WTC11 (cell line): ENCODE data around the gene UBXN6. TPM values are rescaled to one million over a fixed set of nuclear protein-coding genes. Genes with fewer than 3 reads are reported as not detected.

Experiments used
- ATAC-seq: fragments of 200-7000 bp; cut with Tn5 transposase; 2 replicates; pipeline ENCODE4 v1.10.0; 2021; ENCODE audit warnings: mild to moderate bottlenecking, moderate library complexity
- CTCF ChIA-PET: fragments of 300-600 bp; sonication (Branson Sonifier 250); formaldehyde crosslinking; loops from one replicate; lab custom pipeline; 2021; ENCODE audit warnings: antibody characterized with exemption; lab: Charles Lee
- POLR2A ChIA-PET: fragments of 350-600 bp; sonication (Branson Sonifier 250); formaldehyde crosslinking; loops from one replicate; lab custom pipeline; 2021; ENCODE audit warnings: antibody characterized with exemption; lab: Charles Lee
- DNase-seq: peaks from one replicate; pipeline ENCODE4 v3.0.0; 2021; ENCODE audit warnings: low spot score
- H3K27ac Mint-ChIP-seq: 2 replicates; pipeline ENCODE4 v1.8.0; 2021; ENCODE audit warnings: mixed read lengths
- H3K27me3 Mint-ChIP-seq: 2 replicates; pipeline ENCODE4 v1.8.0; 2021; ENCODE audit warnings: low read depth, mild to moderate bottlenecking, moderate library complexity, mixed read lengths
- H3K36me3 Mint-ChIP-seq: 2 replicates; pipeline ENCODE4 v1.8.0; 2021; ENCODE audit warnings: mixed read lengths
- H3K4me1 Mint-ChIP-seq: 2 replicates; pipeline ENCODE4 v1.8.0; 2022; ENCODE audit warnings: mixed read lengths
- H3K4me3 Mint-ChIP-seq: 2 replicates; pipeline ENCODE4 v1.8.0; 2021; ENCODE audit warnings: mild to moderate bottlenecking, moderate library complexity, mixed read lengths
- H3K9me3 Mint-ChIP-seq: 2 replicates; pipeline ENCODE4 v1.8.0; 2021; ENCODE audit warnings: mixed read lengths
- AFF4 ChIP-seq: sonication (generic); formaldehyde crosslinking; IDR thresholded peaks from 2 replicates; pipeline ENCODE4 v1.8.1; 2023; ENCODE audit warnings: mild to moderate bottlenecking, missing genetic modification reagents, borderline replicate concordance
- ATF3 ChIP-seq: sonication (generic); formaldehyde crosslinking; conservative IDR thresholded peaks from 2 replicates; pipeline ENCODE4 v1.8.1; 2022; ENCODE audit warnings: mild to moderate bottlenecking, missing genetic modification reagents
- ATF6 ChIP-seq: sonication (generic); formaldehyde crosslinking; IDR thresholded peaks from 2 replicates; pipeline ENCODE4 v1.8.1; 2023; ENCODE audit warnings: mild to moderate bottlenecking, missing genetic modification reagents
- CREB1 ChIP-seq: sonication (generic); formaldehyde crosslinking; IDR thresholded peaks from 2 replicates; pipeline ENCODE4 v1.8.0; 2023; ENCODE audit warnings: mild to moderate bottlenecking, missing genetic modification reagents
- CREM ChIP-seq: sonication (generic); formaldehyde crosslinking; IDR thresholded peaks from 2 replicates; pipeline ENCODE4 v1.8.1; 2022; ENCODE audit warnings: mild to moderate bottlenecking, missing genetic modification reagents, moderate library complexity
- E2F1 ChIP-seq: sonication (generic); formaldehyde crosslinking; IDR thresholded peaks from 2 replicates; pipeline ENCODE4 v1.8.0; 2022; ENCODE audit warnings: mild to moderate bottlenecking, missing genetic modification reagents
- FOXP1 ChIP-seq: sonication (generic); formaldehyde crosslinking; IDR thresholded peaks from 2 replicates; pipeline ENCODE4 v1.8.0; 2022; ENCODE audit warnings: missing genetic modification reagents, mild to moderate bottlenecking, moderate library complexity, borderline replicate concordance
- GABPB1 ChIP-seq: sonication (generic); formaldehyde crosslinking; IDR thresholded peaks from 2 replicates; pipeline ENCODE4 v1.8.1; 2023; ENCODE audit warnings: mild to moderate bottlenecking, missing genetic modification reagents
- HMGXB4 ChIP-seq: sonication (generic); formaldehyde crosslinking; IDR thresholded peaks from 2 replicates; pipeline ENCODE4 v1.8.1; 2023; ENCODE audit warnings: mild to moderate bottlenecking, moderate library complexity, missing genetic modification reagents
- JUN ChIP-seq: sonication (generic); formaldehyde crosslinking; IDR thresholded peaks from 2 replicates; pipeline ENCODE4 v1.8.0; 2023; ENCODE audit warnings: mild to moderate bottlenecking, missing genetic modification reagents
- MAX ChIP-seq: sonication (generic); formaldehyde crosslinking; IDR thresholded peaks from 2 replicates; pipeline ENCODE4 v1.8.0; 2022; ENCODE audit warnings: mild to moderate bottlenecking, missing genetic modification reagents
- PRDM15 ChIP-seq: sonication (generic); formaldehyde crosslinking; IDR thresholded peaks from 2 replicates; pipeline ENCODE4 v1.8.0; 2022; ENCODE audit warnings: missing genetic modification reagents
- TCF7 ChIP-seq: sonication (generic); formaldehyde crosslinking; IDR thresholded peaks from 2 replicates; pipeline ENCODE4 v1.8.0; 2022; ENCODE audit warnings: mild to moderate bottlenecking, low read depth, missing genetic modification reagents, moderate library complexity
- ZMAT4 ChIP-seq: fragments of 250-450 bp; sonication (Bioruptor Pico); IDR thresholded peaks from 2 replicates; pipeline ENCODE4 v1.9.0; 2021; ENCODE audit warnings: mild to moderate bottlenecking
- ZNF232 ChIP-seq: sonication (generic); formaldehyde crosslinking; IDR thresholded peaks from 2 replicates; pipeline ENCODE4 v1.8.0; 2022; ENCODE audit warnings: mild to moderate bottlenecking, missing genetic modification reagents
- ZNF317 ChIP-seq: sonication (generic); formaldehyde crosslinking; IDR thresholded peaks from 2 replicates; pipeline ENCODE4 v1.8.1; 2023; ENCODE audit warnings: low read depth, mild to moderate bottlenecking, moderate library complexity, missing genetic modification reagents, borderline replicate concordance
- ZNF423 ChIP-seq: fragments of 250-450 bp; sonication (Bioruptor Pico); IDR thresholded peaks from 2 replicates; pipeline ENCODE4 v2.1.2; 2022; ENCODE audit warnings: mild to moderate bottlenecking, moderate library complexity
- total RNA-seq: library from RNA; stranded (reverse); gene quantifications from 3 replicates; pipeline ENCODE4 v1.2.3, GENCODE V29; 2021

Gene UBXN6
- total RNA-seq, 1 experiment from 2014 or later: 34.8 TPM

GRCh38 chr19:4447327-4448146 lies 10.1 kb downstream of the UBXN6 start:
- Mint-ChIP-seq H3K27ac (no peak overlapping the region), H3K9me3 (no peaks in the 10 kb centered on the region), H3K27me3 (no peaks in the 10 kb centered on the region), H3K36me3 (peaks cover 13% of the 10 kb centered on the region), H3K4me1 (0 out of 2 replicates have a peak, but pooled peaks cover 3% of the 10 kb centered on the region), H3K4me3 (no peak overlapping the region)
- no peak for ATAC-seq
- ChIA-PET POLR2A (interaction anchor here (0.5 to 1.6 kb wide), 3 partner anchors 12 to 61 kb away, joined by 3 to 6 read pairs (median 4); no protein-coding TSS in a partner anchor), CTCF (interaction anchor here (0.6 to 2.4 kb wide), 5 partner anchors 9 to 180 kb away, joined by 3 to 13 read pairs (median 5); no protein-coding TSS in a partner anchor)
- TF ChIP-seq CREB1 (no peak), GABPB1 (CRISPR knock-in tag) (no peak), ZNF423 (CRISPR knock-in tag) (no peak), JUN (CRISPR knock-in tag) (no peak), CREM (no peak), ATF6 (CRISPR knock-in tag) (no peak), MAX (CRISPR knock-in tag) (no peak), ZMAT4 (CRISPR knock-in tag) (no peak), ZNF232 (CRISPR knock-in tag) (no peak), E2F1 (CRISPR knock-in tag) (no peak)
- DNase-seq: no peak

GRCh38 chr19:4446704-4447200 lies 10.8 kb downstream of the UBXN6 start:
- 0 out of 2 replicates have a peak, but pooled peaks cover 3% of the 10 kb centered on the region for H3K4me1 Mint-ChIP-seq
- ATAC-seq (no peak), DNase-seq (no peak)
- H3K9me3 Mint-ChIP-seq: no peaks in the 10 kb centered on the region
- no peak overlapping the region for H3K27ac Mint-ChIP-seq
- H3K4me3 Mint-ChIP-seq: no peak overlapping the region
- no peaks in the 10 kb centered on the region for H3K27me3 Mint-ChIP-seq
- POLR2A ChIA-PET: interaction anchor here (0.5 to 1.6 kb wide), 2 partner anchors 11 to 14 kb away, joined by 3 read pairs; no protein-coding TSS in a partner anchor
- CTCF ChIA-PET: interaction anchor here (1.8 to 2.4 kb wide), 2 partner anchors 78 to 179 kb away, joined by 7 to 13 read pairs; no protein-coding TSS in a partner anchor
- TF ChIP-seq E2F1 (CRISPR knock-in tag) (no peak), PRDM15 (no peak), FOXP1 (CRISPR knock-in tag) (no peak), ZNF317 (no peak), AFF4 (CRISPR knock-in tag) (no peak), ATF3 (CRISPR knock-in tag) (no peak), CREM (no peak), JUN (CRISPR knock-in tag) (no peak), HMGXB4 (no peak), TCF7 (CRISPR knock-in tag) (no peak)
- TF ChIP-seq, all 79 proteins: peak for 0
- H3K36me3 Mint-ChIP-seq: peaks cover 20% of the 10 kb centered on the region
